Midbrain (tissue), 1 donor: Measurements from ENCODE around the gene FBXL15.
A peak's percentile ranks its signal among the peaks of the same experiment; 100 is the strongest.

Experiments
- DNase-seq: peaks from one replicate; lab custom pipeline; 2025; lab: John Stamatoyannopoulos, UW

The FBXL15 gene

GRCh38 chr10:102457591-102458150, 37.0 kb downstream of the FBXL15 start:
- no peak for DNase-seq

- no peak for DNase-seq
Measured at GRCh38 chr10:102458656-102459055, 38.0 kb downstream of the FBXL15 start.

- DNase-seq, result no peak
Measured at GRCh38 chr10:102460836-102461186, 40.2 kb downstream of the FBXL15 start.

- DNase-seq, result peak; percentile 90
Measured at GRCh38 chr10:102461187-102462054, 40.8 kb downstream of the FBXL15 start.

GRCh38 chr10:102462512-102463054, 41.9 kb downstream of the FBXL15 start:
- no peak for DNase-seq

GRCh38 chr10:102463983-102464382, 43.3 kb downstream of the FBXL15 start:
- DNase-seq, result no peak

- no peak for DNase-seq
Measured at GRCh38 chr10:102465466-102465865, 44.8 kb downstream of the FBXL15 start.

- no peak for DNase-seq
Measured at GRCh38 chr10:102467318-102467717, 46.7 kb downstream of the FBXL15 start.

GRCh38 chr10:102467971-102468438, 47.4 kb downstream of the FBXL15 start:
- no peak for DNase-seq

GRCh38 chr10:102468683-102469082, 48.0 kb downstream of the FBXL15 start:
- DNase-seq, result no peak

GRCh38 chr10:102470579-102471546, 50.2 kb downstream of the FBXL15 start:
- no peak for DNase-seq
